ENCODE measurements around the gene SPAG16.
"Not testable (repeated sequence)": the region's sequence is repeated elsewhere in the genome, so short reads cannot be mapped to it uniquely, and the experiment has no call there.

SPAG16 gene

DNA sequence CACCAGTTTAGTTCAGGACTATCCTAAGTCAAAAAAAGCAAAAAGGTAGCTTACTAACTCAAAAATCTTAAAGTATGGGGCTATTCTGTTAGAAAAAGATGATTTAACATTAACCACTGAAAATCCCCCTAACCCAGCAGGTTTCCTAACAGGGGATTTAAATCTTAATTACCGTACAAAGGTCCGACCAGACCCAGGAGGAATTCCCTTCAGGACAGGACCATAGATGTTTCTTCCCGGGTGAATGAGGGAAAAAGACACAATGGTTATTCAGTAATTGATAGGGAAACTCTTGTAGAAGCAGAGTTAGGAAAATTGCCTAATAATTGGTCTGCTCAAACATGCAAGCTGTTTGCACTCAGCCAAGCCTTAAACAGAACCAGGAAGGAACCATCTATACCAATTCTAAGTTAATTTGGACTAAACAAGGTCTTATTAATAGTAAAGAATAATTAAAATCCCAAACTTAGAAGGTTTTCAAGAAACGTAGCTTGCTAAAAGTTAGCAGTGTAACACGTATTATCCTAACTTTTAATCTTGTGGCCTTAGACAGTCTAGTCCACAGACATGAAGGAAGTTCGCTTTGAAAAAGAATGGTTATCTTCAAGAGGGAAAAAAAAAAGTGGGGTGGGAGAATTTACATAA is 124.3 kb downstream of the SPAG16 start:
- DNase-seq (ENCODE audit: low read depth in 1 of 2, low spot score in 1 of 2), result not testable (repeated sequence)

- not testable (repeated sequence) for DNase-seq (ENCODE audit: low read depth in 1 of 2, low spot score in 1 of 2)
These were observed 126.4 kb downstream of the SPAG16 start for GRCh38 chr2:213410687-213411086.

- DNase-seq (ENCODE audit: low read depth in 1 of 2, low spot score in 1 of 2), result no peak
These were observed 127.5 kb downstream of the SPAG16 start for GRCh38 chr2:213411582-213412289.

GRCh38 chr2:213415093-213415492 is 130.8 kb downstream of the SPAG16 start:
- no peak for DNase-seq (ENCODE audit: low read depth in 1 of 2, low spot score in 1 of 2)

- DNase-seq (ENCODE audit: low read depth in 1 of 2, low spot score in 1 of 2), result no peak
These were observed 132.6 kb downstream of the SPAG16 start for GRCh38 chr2:213416832-213417231.

DNA sequence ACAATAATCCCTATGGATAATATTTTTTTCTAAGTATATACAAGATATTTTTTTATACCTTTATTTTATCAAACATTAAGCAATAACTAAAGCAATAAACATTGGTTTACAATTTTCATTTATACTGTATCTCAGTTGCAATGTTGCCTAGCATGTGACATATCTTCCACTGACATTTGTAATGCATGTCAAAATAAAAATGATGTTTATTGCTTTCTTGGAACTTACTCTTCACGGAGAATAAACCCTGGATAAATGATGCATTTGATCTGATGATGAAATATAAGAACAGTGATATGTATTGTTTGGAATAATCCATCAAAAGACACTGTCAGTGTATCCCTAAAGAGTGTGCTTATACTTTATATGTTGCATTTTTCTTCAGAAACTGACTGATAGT is 135.7 kb downstream of the SPAG16 start:
- DNase-seq (ENCODE audit: low read depth in 1 of 2, low spot score in 1 of 2), result no peak

DNA sequence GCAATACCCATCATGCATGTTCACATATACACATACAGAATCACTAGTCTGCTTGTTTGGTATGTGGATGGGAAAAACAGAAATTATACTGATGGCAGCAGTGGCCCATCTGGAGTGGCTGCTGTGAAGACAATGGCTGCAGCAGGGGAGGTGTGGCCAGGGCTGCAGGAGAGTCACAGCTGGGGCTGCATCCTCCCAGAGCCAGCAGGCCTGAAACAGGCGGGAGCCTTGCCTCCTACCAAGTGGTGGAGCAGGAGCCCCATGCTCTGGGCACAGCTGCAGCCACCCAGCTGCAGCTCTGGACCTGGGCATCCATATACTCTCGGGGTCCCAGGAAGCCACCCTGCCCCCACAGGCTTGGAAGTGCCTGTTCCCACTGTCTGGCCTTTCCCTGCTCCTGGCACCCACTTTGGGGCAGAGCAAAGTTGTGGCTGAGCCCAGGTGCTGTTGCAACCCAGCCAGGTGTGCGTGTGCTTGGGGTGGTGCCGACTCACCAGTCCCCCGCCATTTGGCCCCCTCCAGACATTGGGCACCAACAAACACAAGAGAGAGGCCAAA is 136.6 kb downstream of the SPAG16 start:
- no peak for DNase-seq (ENCODE audit: low read depth in 1 of 2, low spot score in 1 of 2)

- DNase-seq (ENCODE audit: low read depth in 1 of 2, low spot score in 1 of 2), result no peak
These were observed 137.9 kb downstream of the SPAG16 start for GRCh38 chr2:213422211-213422610.

DNA sequence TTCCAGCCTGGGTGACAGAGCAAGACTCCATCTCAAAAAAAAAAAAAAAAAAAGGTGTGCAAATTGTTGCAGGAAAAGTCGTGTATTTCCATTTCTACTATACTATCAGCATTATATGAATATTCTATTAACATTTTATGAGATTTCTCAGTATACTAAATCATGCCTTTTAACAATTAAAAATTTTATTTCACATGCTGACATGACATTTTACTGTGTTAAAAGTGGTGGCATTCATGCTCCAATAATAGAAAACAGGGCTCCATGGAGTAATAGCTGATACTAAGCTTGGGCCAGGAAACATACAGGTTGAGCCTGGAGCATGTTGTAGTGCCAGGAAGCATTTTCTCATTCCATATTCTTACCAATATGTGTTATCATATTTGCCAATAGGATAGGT is 141.4 kb downstream of the SPAG16 start:
- no peak for DNase-seq (ENCODE audit: low read depth in 1 of 2, low spot score in 1 of 2)

GRCh38 chr2:213429516-213429915 is 145.3 kb downstream of the SPAG16 start:
- DNase-seq (ENCODE audit: low read depth in 1 of 2, low spot score in 1 of 2), result no peak

- DNase-seq (ENCODE audit: low read depth in 1 of 2, low spot score in 1 of 2), result no peak
These were observed 159.7 kb downstream of the SPAG16 start for GRCh38 chr2:213443921-213444320.

DNA sequence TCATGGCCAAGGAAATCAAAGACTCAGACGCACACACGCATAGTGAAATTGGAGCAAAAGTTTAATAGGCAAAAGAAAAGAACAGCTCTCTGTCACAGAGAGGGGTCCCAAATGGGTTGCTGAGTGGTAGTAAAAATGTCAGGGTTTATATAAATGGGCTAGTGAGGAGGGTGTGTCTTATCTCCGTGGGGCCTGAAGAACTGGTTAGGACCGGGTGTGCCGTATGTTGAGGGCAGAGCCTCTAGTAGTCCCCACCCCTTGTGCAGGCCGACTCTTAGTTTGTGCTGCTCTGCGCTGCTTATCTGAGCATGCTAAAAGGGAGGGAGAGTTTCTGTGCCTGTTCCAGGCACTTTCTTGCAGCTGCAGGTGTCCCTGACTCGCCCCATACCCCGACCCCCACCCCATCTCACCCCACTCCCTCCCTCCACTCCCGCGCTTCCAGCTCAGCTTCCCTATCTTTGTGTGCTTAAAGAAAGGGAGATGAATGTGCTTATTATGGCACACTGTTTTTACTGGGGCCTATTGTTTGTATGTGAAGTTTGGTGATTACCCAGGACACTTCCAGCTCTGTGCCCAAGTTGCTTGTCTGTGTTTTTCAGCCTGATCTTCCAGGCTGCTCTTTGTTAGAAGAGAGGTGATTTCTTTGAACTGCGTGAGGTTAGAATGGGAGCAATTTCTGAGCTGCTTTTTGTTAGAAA is 167.4 kb downstream of the SPAG16 start:
- no peak for DNase-seq (ENCODE audit: low read depth in 1 of 2, low spot score in 1 of 2)

DNA sequence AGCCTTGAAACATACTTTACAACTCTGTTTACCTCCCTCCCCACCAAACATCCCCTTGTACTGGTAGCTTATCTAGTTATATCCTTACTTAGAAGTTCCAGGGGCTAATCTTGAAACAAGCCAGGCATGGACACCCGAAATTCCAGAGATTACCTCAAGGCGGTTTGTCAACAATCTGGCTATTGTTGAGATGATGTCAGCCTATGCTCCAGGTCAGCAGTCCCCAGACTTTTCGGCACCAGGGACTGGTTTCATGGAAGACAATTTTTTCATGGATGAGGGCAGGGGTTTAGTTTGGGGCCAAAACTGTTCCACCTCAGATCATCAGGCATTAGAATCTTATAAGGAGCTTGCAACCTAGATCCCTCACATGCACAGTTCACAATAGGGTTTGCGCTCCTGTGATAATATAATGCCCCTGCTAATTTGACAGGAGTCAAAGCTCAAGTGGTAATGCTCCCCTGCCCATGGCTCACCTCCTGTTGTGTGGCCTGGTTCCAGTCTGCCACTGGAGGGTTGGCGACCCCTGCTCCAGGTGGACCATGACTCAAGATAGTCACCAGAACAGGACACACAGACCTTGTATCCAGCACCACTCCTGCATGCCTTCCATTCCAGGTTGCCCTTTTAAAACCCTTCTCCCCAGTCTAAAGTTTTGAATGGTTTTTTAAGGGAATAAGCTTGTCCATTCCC is 171.2 kb downstream of the SPAG16 start:
- no peak for DNase-seq (ENCODE audit: low read depth in 1 of 2, low spot score in 1 of 2)

DNA sequence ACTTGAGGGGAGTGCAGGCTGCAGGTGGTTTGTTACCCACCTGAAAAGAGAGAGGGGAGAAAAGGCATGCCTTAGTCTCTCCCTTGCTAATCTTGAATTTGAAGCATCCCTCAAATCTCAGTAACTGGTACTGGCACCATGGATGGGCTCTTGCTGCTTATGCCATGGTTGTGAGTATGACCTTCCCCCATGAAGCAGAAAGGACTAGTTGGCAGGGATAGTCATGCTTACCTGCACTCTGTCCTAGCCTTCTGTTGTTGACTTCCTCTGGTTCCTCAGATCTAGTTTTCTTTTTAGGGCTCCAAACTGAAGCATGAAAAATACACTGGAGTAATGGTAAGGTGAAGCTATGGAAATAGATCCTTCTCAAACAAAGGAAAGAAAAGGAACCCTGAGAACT is 191.2 kb downstream of the SPAG16 start:
- DNase-seq (ENCODE audit: low read depth in 1 of 2, low spot score in 1 of 2), result no peak

DNA sequence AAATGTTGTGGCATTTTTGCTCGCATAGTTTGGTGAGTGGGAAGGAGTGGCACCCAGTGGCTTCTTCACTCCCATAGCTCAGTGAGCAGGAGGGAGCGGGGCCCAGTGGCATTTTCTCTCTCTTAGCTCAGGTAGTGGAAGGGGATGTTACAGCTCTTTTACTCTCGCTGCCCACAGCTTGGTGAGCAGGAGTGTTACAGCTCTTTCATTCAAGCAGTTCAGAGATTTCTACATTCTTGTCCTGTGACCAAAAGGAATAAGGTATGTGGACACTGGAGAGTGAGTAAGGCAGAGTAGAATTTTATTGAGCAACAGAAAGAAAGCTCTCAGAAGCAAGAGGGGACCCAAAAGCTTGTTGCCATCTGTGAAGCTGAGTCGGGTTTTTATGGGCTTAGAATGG is 192.4 kb downstream of the SPAG16 start:
- no peak for DNase-seq (ENCODE audit: low read depth in 1 of 2, low spot score in 1 of 2)

DNA sequence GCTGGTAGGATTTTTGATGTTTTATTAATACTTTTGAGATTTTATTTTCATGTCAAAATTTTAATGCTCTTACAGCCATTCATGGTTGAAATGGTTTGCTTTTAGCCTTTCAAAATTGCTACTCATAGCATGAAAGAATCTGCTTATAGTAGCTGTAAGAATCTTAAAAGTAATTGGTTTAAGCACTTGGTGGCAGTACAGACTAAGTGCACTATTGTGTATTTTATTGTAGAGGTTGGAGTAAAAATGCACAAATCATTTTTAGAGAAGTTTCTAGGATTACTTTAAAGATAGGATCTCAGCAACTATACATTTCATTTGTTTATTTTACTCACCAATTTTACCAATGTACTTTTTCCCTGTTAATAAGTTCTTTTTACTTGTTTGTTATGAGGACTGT is 205.8 kb downstream of the SPAG16 start:
- no peak for DNase-seq (ENCODE audit: low read depth in 1 of 2, low spot score in 1 of 2)

GRCh38 chr2:213491376-213491775 is 207.1 kb downstream of the SPAG16 start:
- DNase-seq (ENCODE audit: low read depth in 1 of 2, low spot score in 1 of 2), result no peak

DNA sequence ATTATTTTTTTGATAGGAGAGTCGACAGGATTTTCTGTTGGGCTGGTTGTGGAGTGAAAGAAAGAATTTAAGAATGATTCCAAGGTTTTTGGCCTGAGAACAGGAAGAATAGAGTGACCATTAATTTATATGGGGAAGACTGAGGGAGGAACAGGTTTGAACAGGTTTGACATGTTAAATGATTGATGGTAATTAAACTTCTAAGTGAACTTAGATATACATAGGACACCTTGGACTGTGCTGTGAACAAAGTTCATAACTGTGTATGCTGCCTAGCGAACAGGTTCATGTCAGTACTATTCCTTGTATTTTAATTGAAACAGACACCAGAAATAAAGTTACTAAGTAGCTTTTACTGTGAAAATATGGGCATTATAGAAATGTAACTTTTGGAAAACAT is 212.0 kb downstream of the SPAG16 start:
- DNase-seq (ENCODE audit: low read depth in 1 of 2, low spot score in 1 of 2), result no peak

DNA sequence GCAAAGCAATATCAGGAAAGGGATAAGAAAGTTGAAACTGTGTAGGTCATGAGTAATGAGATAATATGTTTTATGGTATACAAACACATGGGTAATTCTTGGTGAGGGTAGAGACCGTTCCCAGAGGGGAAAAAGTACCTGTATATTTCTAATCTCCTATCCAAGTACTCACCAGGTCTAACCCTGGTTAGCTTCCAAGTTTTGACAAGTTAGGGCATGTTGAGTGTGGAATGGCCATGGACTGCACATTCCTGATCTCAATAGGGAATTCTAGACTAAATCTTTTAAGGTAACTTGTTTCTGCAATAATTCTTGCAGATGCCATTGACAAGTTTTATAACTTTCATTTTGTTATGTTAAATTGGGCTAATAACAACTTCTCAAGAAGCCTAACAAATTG is 216.6 kb downstream of the SPAG16 start:
- no peak for DNase-seq (ENCODE audit: low read depth in 1 of 2, low spot score in 1 of 2)

- DNase-seq (ENCODE audit: low read depth in 1 of 2, low spot score in 1 of 2), result no peak
These were observed 239.9 kb downstream of the SPAG16 start for GRCh38 chr2:213524164-213524563.

- no peak for DNase-seq (ENCODE audit: low read depth in 1 of 2, low spot score in 1 of 2)
These were observed 253.3 kb downstream of the SPAG16 start for GRCh38 chr2:213537579-213537978.
